ENCODE measurements around the gene VLDLR.

Gene VLDLR

DNA sequence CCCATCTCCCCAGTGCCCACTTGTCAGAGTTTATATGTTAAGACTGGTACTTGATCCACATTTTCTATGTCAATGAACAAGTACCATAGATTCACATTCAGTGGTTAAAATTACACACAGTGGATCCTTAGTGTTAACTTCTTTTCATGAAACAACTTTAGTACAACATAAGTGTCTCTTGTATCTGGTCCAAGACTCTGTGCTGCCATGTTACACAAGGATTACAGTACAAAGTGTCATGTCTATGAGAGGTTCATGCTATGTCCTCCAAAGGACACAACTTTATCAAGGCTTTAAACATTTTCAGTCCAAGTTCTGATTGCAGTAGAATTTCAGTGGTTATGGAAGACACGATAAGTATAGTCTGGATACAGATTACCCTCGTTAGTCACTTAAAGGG is 13.3 kb upstream of the VLDLR start:
- H3K27ac ChIP-seq, result no peak overlapping the region
- TF ChIP-seq ZFX (IDR thresholded peaks at IDR 0.05), result no peak
- TF ChIP-seq, protein P1, sequence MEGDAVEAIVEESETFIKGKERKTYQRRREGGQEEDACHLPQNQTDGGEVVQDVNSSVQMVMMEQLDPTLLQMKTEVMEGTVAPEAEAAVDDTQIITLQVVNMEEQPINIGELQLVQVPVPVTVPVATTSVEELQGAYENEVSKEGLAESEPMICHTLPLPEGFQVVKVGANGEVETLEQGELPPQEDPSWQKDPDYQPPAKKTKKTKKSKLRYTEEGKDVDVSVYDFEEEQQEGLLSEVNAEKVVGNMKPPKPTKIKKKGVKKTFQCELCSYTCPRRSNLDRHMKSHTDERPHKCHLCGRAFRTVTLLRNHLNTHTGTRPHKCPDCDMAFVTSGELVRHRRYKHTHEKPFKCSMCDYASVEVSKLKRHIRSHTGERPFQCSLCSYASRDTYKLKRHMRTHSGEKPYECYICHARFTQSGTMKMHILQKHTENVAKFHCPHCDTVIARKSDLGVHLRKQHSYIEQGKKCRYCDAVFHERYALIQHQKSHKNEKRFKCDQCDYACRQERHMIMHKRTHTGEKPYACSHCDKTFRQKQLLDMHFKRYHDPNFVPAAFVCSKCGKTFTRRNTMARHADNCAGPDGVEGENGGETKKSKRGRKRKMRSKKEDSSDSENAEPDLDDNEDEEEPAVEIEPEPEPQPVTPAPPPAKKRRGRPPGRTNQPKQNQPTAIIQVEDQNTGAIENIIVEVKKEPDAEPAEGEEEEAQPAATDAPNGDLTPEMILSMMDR (conservative IDR thresholded peaks at IDR 0.05), result no peak

DNA sequence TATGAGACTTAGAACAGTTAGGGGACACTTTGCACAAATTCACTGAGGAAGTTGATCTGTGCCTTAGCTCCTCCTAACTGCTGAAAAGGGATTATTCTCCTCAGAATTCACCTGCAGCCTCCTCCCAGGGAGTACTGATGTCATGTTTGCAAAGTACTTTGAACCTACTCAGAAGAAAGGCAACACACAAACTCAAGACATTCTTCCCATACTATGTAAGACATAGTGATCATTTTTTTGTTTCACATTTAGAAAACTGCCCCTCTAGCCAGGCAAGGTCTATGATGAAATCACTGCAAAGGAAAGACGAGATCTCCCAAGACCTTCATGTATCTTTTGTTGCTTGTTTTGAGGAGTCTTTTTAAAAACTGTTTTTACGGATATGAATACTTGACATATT is 10.6 kb upstream of the VLDLR start:
- TF ChIP-seq ZFX (IDR thresholded peaks at IDR 0.05), result no peak
- TF ChIP-seq, protein P1 (conservative IDR thresholded peaks at IDR 0.05), result no peak
- H3K27ac ChIP-seq, result no peak overlapping the region

DNA sequence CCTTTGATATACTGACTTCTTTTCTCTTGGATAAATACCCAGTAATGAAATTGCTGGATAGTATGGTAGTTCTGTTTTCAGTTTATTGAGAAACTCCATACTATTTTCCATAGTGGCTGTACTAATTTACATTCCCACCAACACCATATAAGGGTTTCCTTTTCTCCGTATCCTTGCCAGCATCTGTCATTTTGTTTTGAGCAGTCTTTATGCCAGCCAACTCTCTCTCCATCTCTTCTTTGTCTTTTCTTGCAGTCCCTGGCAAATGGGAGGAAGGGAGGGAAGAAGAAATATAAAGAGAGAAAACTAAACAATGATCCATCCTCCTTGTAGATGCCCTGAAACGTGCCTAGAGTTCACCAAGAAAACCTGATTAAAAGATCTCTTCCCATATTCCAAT is 9.6 kb upstream of the VLDLR start:
- H3K27ac ChIP-seq, result no peak overlapping the region
- TF ChIP-seq, protein P1 (conservative IDR thresholded peaks at IDR 0.05), result no peak
- TF ChIP-seq ZFX (IDR thresholded peaks at IDR 0.05), result no peak

DNA sequence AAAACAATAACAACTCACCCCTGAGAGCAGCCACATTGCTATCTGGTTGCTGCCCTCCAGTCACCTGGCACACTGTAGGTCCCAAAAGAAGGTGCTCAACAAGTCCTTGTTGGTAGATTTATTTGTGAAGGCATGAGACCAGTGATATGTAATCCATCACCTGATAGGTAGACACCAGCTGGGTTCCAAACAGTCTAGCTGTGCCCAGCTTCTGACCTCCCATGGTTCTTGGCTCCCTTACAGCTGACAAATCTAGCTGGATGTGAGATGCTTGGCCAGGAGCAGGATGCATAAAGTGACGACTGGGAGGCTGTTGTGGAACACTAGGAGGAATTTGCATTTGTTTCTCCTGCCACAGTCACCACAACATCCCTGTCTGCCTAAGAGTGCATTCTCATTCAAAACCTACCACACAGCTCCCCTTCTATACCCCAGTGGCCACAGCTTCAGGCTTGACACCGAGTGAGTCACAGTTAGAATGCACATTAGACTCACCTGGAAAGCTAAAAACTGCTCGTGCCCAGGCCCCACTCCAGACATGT is 7.8 kb upstream of the VLDLR start:
- H3K27ac ChIP-seq, result no peak overlapping the region

DNA sequence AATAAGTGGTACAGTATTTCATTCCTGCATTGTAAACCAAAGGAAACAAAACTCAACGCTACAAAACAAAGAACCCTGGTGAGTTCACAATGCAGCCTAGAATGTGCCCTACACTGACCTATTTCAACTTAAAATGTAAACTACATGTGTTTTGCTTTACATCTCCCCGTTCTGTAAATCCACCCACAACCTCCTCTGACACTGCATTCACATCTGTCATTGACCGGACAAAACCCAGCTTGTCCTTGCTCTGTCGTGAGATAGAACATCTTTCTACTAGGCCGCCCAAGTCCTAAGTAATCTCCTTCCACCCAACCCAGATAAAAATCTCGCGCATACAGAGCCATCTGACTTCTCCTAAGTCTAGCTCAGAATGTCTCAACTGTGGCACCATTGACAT is 6.1 kb upstream of the VLDLR start:
- no peak for TF ChIP-seq ZFX (IDR thresholded peaks at IDR 0.05)
- TF ChIP-seq, protein P1 (conservative IDR thresholded peaks at IDR 0.05), result no peak
- no peak overlapping the region for H3K27ac ChIP-seq

More for the DNA sequence above, 7.8 kb upstream of the VLDLR start:
- TF ChIP-seq ZFX (IDR thresholded peaks at IDR 0.05), result no peak

DNA sequence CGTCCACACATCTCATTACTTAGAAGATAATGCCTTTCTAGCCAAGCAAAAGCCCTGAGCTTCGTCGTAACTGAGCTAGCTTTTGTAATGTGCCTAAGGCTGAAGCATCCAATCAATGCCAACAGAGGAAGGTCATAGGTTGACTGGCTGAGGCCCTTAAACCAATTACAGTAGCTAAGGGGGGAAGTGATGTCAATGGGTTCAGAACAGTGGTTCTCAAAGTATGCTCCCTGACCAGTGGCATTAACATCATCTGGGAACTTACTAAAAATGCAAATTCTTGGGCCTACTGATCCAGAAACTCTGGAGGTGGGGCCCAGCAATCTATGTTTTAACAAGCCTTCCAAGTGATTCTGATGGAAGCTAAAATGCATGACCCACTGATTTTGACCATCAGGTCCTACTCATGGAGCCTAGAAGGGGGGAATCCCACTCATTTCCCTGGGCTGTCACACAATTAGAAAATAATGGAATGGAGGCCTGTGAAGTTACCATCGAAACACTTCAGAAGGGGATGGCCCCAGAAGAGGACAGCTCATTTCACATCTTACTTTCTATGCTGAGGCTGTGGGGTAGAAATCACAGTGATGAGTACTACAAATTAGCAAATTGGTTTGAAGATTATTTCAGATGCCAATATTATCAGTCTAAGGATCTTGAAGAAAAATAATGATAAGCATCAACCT is 4.8 kb upstream of the VLDLR start:
- no peak overlapping the region for H3K27ac ChIP-seq
- TF ChIP-seq, protein P1 (conservative IDR thresholded peaks at IDR 0.05), result no peak
- no peak for TF ChIP-seq ZFX (IDR thresholded peaks at IDR 0.05)

DNA sequence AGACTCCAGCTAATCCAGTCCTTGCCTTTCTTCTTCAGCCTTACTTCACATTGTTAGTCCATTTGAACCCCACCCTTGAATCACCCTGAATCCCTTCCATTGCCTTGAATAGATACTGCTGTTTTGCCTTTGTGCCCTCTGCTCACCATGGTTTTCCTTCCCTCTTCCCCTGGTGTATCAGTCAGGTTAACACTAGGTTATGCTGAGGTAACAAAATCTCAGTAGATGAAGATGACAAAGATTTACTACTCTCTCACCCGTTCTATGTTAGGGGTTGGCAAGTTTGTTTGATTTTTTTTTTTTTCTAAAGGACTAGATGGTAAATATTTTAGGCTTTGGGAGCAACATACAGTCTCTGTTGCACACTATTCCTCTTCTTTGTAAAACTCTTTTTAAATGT is 3.3 kb upstream of the VLDLR start:
- no peak overlapping the region for H3K27ac ChIP-seq
- no peak for TF ChIP-seq ZFX (IDR thresholded peaks at IDR 0.05)
- TF ChIP-seq, protein P1 (conservative IDR thresholded peaks at IDR 0.05), result no peak
